Liver (tissue), 9 donors: ENCODE data around the gene CCT7. TPM values are rescaled to one million over a fixed set of nuclear protein-coding genes. Genes with fewer than 3 reads are reported as not detected.

ENCODE experiments used
- DNase-seq: peaks from one replicate; pipeline ENCODE4 v3.0.0-alpha.2; 2017; ENCODE audit warnings: low spot score
- H3K27ac ChIP-seq, 2 donors: one replicate each; pipeline ENCODE4 v1.7.0; 2013; ENCODE audit warnings: inconsistent platforms in 2 of 2, low read length in 2 of 2, control low read depth in 1 of 2, low read depth in 1 of 2, mild to moderate bottlenecking in 1 of 2
- H3K27me3 ChIP-seq, 4 donors: one replicate each; pipeline versions ENCODE4 v1.6.1 to v1.7.0; 2013; ENCODE audit warnings: low read length in 3 of 4, inconsistent platforms in 1 of 4, mild to moderate bottlenecking in 1 of 4, moderate library complexity in 1 of 4; ENCODE audit not compliant: control insufficient read depth in 4 of 4, insufficient read depth in 4 of 4
- H3K36me3 ChIP-seq, 4 donors: one replicate each; pipeline versions ENCODE4 v1.6.1 to v1.7.0; 2013; ENCODE audit warnings: low read length in 3 of 4, mild to moderate bottlenecking in 3 of 4, low read depth in 1 of 4, moderate library complexity in 1 of 4; ENCODE audit not compliant: control insufficient read depth in 4 of 4, insufficient read depth in 3 of 4
- H3K4me1 ChIP-seq, 4 donors: one replicate each; pipeline versions ENCODE4 v1.6.1 to v1.7.0; 2013; ENCODE audit warnings: low read length in 3 of 4, mild to moderate bottlenecking in 3 of 4, moderate library complexity in 1 of 4; ENCODE audit not compliant: control insufficient read depth in 4 of 4, insufficient read depth in 4 of 4
- H3K4me3 ChIP-seq, 3 donors: one replicate each; pipeline versions ENCODE4 v1.6.1 to v1.7.0; 2013; ENCODE audit warnings: low read length in 3 of 3, control low read depth in 1 of 3, low read depth in 1 of 3, mild to moderate bottlenecking in 1 of 3
- H3K9ac ChIP-seq, 2 donors: one replicate each; pipeline ENCODE4 v1.7.0; 2013; ENCODE audit warnings: low read length in 2 of 2, mild to moderate bottlenecking in 2 of 2, moderate library complexity in 2 of 2, control low read depth in 1 of 2, low read depth in 1 of 2
- H3K9me3 ChIP-seq, 4 donors: one replicate each; pipeline versions ENCODE4 v1.6.1 to v1.7.0; 2013; ENCODE audit warnings: low read length in 3 of 4; ENCODE audit not compliant: control insufficient read depth in 4 of 4
- EGR1 ChIP-seq, 2 donors: IDR thresholded peaks; 2 replicates each; pipeline ENCODE4 v1.6.1; 2016 to 2018; ENCODE audit warnings: antibody characterized with exemption in 2 of 2, low read depth in 2 of 2
- FOXA2 ChIP-seq: IDR thresholded peaks from 2 replicates; pipeline ENCODE4 v1.6.1; 2016; ENCODE audit warnings: antibody characterized with exemption
- GABPA ChIP-seq, 2 donors: IDR thresholded peaks in 1 of 2; conservative IDR thresholded peaks in 1 of 2; 2 replicates each; pipeline ENCODE4 v1.6.1; 2016; ENCODE audit warnings: antibody characterized with exemption in 2 of 2, mild to moderate bottlenecking in 1 of 2, moderate library complexity in 1 of 2
- HNF4A ChIP-seq, 2 donors: conservative IDR thresholded peaks; 2 replicates each; pipeline ENCODE4 v1.6.1; 2016; ENCODE audit warnings: antibody characterized with exemption in 2 of 2, mild to moderate bottlenecking in 2 of 2
- HNF4G ChIP-seq: IDR thresholded peaks from 2 replicates; pipeline ENCODE4 v1.6.1; 2016; ENCODE audit warnings: antibody characterized with exemption
- JUND ChIP-seq, 2 donors: IDR thresholded peaks; 2 replicates each; pipeline ENCODE4 v1.6.1; 2016; ENCODE audit warnings: antibody characterized with exemption in 2 of 2
- NR2F2 ChIP-seq: IDR thresholded peaks from 2 replicates; pipeline ENCODE4 v1.6.1; 2016; ENCODE audit warnings: antibody characterized with exemption
- RAD21 ChIP-seq, 2 donors: IDR thresholded peaks; 2 replicates each; pipeline ENCODE4 v1.6.1; 2016; ENCODE audit warnings: antibody characterized with exemption in 2 of 2, mild to moderate bottlenecking in 2 of 2
- RXRA ChIP-seq, 2 donors: IDR thresholded peaks; 2 replicates each; pipeline ENCODE4 v1.6.1; 2017 to 2018; ENCODE audit warnings: antibody characterized with exemption in 2 of 2, mild to moderate bottlenecking in 1 of 2
- SP1 ChIP-seq: IDR thresholded peaks from 2 replicates; pipeline ENCODE4 v1.6.1; 2018; ENCODE audit warnings: antibody characterized with exemption, mild to moderate bottlenecking
- TAF1 ChIP-seq: conservative IDR thresholded peaks from 2 replicates; pipeline ENCODE4 v1.6.1; 2016; ENCODE audit warnings: antibody characterized with exemption, mild to moderate bottlenecking
- YY1 ChIP-seq: IDR thresholded peaks from 2 replicates; pipeline ENCODE4 v1.6.1; 2016; ENCODE audit warnings: antibody characterized with exemption, mild to moderate bottlenecking
- whole genome bisulfite sequencing: extraction: QIAGEN DNeasy Blood & Tissue Kit; methylation state at CpG from one replicate; pipeline ENCODE4 v1.1.7; 2013; 5-methylcytosine and 5-hydroxymethylcytosine counted together
- polyA plus RNA-seq, 2 donors: library from polyadenylated mRNA; stranded (reverse) in 1 of 2; unstranded in 1 of 2; fragments of 200-250 nt in 1 of 2; fragments of >200 nt in 1 of 2; fragmentation: Nextera tagmentation in 1 of 2; extraction: Ambion mirVana in 1 of 2; gene quantifications; one replicate each; pipeline versions ENCODE4 v1.2.1 to v1.2.3, GENCODE V29; 2013 to 2015
- total RNA-seq, 2 donors: library from RNA; depleted of rRNA; stranded (reverse); fragments of >200 nt; gene quantifications; one replicate each; pipeline ENCODE4 v1.2.3, GENCODE V29; 2014
- TF ChIP-seq, protein P1 (sequence below): IDR thresholded peaks from 2 replicates; pipeline ENCODE4 v1.6.1; 2016; ENCODE audit warnings: antibody characterized with exemption, mild to moderate bottlenecking
- TF ChIP-seq, protein P2 (sequence below): IDR thresholded peaks from 2 replicates; pipeline ENCODE4 v1.6.1; 2016; ENCODE audit warnings: antibody characterized with exemption
- TF ChIP-seq, protein P3 (sequence below): IDR thresholded peaks from 2 replicates; pipeline ENCODE4 v1.6.1; 2016; ENCODE audit warnings: antibody characterized with exemption
- TF ChIP-seq, protein P4 (sequence below): fragments of 150-350 bp; IDR thresholded peaks from 2 replicates; pipeline ENCODE4 v1.5.1; 2017; ENCODE audit warnings: improper control_type of control experiment, low read depth, low read length; ENCODE audit not compliant: missing input control
- TF ChIP-seq, protein P5 (sequence below): IDR thresholded peaks from 2 replicates; pipeline ENCODE4 v1.6.1; 2016; ENCODE audit warnings: antibody characterized with exemption
- donor health status: healthy.
- donor health status: healthy.
- donor health status: healthy.
- donor health status: healthy.
- donor health status: healthy.

CCT7 gene
- total and polyA plus RNA-seq, 4 donors = 83.7 to 115 (median 101) TPM

DNA sequence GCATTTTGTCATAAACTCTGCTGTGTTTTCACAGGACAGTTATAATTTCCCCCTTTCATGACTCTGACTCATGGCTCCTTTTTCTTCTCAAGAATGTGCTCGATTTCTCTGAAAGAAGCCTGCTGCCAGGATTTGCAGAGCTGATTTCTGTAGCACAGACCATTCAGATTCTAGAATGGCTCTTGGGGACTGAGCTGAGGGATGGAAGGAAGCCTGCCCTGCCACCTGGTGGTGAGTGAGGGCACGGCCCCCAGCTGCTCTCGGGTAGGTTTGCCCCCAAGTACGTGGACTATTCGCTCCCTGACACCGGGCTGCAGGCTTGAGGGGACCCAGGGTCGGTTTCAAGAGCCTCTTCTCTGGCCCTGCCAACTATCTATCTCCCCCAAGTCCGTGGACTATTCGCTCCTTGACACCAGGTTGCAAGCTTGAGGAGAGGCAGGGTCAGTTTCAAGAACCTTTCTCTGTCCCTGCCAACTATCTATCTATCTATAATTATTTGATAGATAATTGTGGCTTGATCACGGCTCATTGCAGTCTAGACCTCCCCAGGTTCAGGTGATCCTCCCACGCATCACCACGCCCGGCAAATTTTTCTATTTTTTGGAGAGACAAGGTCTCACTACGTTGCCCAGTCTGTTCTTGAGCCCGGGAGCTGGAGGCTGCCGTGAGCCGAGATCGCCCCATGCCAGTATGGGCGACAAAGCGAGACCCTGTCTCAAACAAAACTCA is 21.5 kb upstream of the CCT7 start (continued):
- TF ChIP-seq, protein P1, sequence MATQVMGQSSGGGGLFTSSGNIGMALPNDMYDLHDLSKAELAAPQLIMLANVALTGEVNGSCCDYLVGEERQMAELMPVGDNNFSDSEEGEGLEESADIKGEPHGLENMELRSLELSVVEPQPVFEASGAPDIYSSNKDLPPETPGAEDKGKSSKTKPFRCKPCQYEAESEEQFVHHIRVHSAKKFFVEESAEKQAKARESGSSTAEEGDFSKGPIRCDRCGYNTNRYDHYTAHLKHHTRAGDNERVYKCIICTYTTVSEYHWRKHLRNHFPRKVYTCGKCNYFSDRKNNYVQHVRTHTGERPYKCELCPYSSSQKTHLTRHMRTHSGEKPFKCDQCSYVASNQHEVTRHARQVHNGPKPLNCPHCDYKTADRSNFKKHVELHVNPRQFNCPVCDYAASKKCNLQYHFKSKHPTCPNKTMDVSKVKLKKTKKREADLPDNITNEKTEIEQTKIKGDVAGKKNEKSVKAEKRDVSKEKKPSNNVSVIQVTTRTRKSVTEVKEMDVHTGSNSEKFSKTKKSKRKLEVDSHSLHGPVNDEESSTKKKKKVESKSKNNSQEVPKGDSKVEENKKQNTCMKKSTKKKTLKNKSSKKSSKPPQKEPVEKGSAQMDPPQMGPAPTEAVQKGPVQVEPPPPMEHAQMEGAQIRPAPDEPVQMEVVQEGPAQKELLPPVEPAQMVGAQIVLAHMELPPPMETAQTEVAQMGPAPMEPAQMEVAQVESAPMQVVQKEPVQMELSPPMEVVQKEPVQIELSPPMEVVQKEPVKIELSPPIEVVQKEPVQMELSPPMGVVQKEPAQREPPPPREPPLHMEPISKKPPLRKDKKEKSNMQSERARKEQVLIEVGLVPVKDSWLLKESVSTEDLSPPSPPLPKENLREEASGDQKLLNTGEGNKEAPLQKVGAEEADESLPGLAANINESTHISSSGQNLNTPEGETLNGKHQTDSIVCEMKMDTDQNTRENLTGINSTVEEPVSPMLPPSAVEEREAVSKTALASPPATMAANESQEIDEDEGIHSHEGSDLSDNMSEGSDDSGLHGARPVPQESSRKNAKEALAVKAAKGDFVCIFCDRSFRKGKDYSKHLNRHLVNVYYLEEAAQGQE = no peak

DNA sequence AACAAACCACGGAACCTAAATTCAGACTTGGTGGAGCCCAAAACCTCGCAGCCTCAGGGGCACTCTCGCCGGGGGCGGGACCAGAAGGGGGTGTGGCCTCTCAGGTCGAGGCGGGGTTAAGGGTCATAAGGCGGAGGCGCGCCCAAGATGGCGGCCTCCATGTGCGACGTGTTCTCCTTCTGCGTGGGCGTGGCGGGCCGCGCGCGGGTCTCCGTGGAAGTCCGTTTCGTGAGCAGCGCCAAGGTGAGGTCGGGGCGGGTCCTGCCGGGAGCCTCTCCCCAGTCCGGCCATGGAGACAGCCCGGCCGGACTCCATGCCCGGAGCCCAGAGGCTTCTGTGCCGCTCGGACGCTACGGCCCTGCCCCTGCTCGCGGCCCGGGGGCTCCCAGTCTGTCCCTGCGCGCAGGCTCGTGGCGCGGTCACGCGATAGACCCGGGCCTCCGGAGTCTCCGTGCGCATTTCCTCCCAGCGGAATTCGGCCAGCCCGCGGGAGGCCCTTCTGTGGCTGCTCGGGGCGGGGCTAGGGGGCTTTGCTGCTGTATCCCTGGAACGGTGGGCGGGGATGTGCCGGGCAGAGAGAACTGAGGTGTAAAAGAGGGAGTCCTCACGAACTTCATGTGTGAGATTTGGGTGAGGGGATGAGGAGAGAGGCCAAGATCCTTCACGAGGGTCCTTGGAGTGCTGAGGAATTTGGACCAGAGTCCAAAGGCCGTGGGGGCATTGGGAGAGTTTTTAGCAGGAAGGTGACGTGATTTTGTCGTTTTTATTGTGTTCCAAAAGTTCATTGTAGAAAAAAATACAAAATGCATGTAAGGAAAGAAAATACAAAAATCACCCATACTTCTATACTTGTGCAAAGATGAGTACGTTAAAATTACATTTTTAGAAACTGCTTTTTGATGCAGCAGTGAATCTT is 19.7 kb upstream of the CCT7 start, which contains the start of gene SMYD5:
Gene SMYD5 (plus strand): TSS at position 126 of the 916 bp plus-strand sequence. CDS start 22 bp downstream, at position 148.
- WGBS = under 1% methylated on average over 64 of the region's 64 CpGs
- H3K27ac ChIP-seq = peak within 1 kb of the TSS; percentile 66 to 69
- DNase-seq = peak; percentile 91

More for the DNA sequence above, 19.7 kb upstream of the CCT7 start, which contains the start of gene SMYD5:
- TF ChIP-seq TAF1 (no peak), GABPA (IDR thresholded peaks at IDR 0.05 in 1 of 2, conservative IDR thresholded peaks at IDR 0.05 in 1 of 2) (peak in 1 of 2 donors; percentile 32), HNF4G (peak; percentile 57), YY1 (peak; percentile 99), NR2F2 (peak; percentile 85), FOXA2 (no peak), RAD21 (IDR thresholded peaks at IDR 0.05) (no peak), HNF4A (conservative IDR thresholded peaks at IDR 0.05) (peak; percentile 77 to 88), EGR1 (IDR thresholded peaks at IDR 0.05; ENCODE audit: low read depth in 2 of 2) (peak; percentile 86 to 90), SP1 (peak; percentile 4), JUND (IDR thresholded peaks at IDR 0.05) (no peak), RXRA (IDR thresholded peaks at IDR 0.05) (peak; percentile 43 to 64)
- TF ChIP-seq, protein P1 = no peak
- TF ChIP-seq, protein P2, sequence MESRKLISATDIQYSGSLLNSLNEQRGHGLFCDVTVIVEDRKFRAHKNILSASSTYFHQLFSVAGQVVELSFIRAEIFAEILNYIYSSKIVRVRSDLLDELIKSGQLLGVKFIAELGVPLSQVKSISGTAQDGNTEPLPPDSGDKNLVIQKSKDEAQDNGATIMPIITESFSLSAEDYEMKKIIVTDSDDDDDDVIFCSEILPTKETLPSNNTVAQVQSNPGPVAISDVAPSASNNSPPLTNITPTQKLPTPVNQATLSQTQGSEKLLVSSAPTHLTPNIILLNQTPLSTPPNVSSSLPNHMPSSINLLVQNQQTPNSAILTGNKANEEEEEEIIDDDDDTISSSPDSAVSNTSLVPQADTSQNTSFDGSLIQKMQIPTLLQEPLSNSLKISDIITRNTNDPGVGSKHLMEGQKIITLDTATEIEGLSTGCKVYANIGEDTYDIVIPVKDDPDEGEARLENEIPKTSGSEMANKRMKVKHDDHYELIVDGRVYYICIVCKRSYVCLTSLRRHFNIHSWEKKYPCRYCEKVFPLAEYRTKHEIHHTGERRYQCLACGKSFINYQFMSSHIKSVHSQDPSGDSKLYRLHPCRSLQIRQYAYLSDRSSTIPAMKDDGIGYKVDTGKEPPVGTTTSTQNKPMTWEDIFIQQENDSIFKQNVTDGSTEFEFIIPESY = peak; percentile 69
- TF ChIP-seq, protein P3, sequence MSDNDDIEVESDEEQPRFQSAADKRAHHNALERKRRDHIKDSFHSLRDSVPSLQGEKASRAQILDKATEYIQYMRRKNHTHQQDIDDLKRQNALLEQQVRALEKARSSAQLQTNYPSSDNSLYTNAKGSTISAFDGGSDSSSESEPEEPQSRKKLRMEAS = peak; percentile 84
- TF ChIP-seq, protein P4, sequence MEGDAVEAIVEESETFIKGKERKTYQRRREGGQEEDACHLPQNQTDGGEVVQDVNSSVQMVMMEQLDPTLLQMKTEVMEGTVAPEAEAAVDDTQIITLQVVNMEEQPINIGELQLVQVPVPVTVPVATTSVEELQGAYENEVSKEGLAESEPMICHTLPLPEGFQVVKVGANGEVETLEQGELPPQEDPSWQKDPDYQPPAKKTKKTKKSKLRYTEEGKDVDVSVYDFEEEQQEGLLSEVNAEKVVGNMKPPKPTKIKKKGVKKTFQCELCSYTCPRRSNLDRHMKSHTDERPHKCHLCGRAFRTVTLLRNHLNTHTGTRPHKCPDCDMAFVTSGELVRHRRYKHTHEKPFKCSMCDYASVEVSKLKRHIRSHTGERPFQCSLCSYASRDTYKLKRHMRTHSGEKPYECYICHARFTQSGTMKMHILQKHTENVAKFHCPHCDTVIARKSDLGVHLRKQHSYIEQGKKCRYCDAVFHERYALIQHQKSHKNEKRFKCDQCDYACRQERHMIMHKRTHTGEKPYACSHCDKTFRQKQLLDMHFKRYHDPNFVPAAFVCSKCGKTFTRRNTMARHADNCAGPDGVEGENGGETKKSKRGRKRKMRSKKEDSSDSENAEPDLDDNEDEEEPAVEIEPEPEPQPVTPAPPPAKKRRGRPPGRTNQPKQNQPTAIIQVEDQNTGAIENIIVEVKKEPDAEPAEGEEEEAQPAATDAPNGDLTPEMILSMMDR = no peak
- TF ChIP-seq, protein P5, sequence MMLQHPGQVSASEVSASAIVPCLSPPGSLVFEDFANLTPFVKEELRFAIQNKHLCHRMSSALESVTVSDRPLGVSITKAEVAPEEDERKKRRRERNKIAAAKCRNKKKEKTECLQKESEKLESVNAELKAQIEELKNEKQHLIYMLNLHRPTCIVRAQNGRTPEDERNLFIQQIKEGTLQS = no peak
- H3K4me1 ChIP-seq = peaks cover 4 to 23% (median 12%) of the 10 kb centered on the region in 4 donors
- no peaks in the 10 kb centered on the region for H3K9me3 ChIP-seq
- H3K36me3 ChIP-seq = peaks cover 0 to 3% (median 0%) of the 10 kb centered on the region in 4 donors
- H3K9ac ChIP-seq = peak within 1 kb of the TSS; percentile 57 to 76
- H3K27me3 ChIP-seq = no peaks in the 10 kb centered on the region
- peak within 1 kb of the TSS; percentile 59 to 89 (median 83) for H3K4me3 ChIP-seq
